GM10266 (cell line): ENCODE results near the gene MRPL22.

ENCODE experiments used
- DNase-seq: peaks from one replicate; pipeline ENCODE4 v3.0.0; 2012; ENCODE audit errors: extremely low spot score
- CTCF ChIP-seq: IDR thresholded peaks from 2 replicates; pipeline ENCODE4 v1.5.1; 2012; ENCODE audit warnings: mild to moderate bottlenecking, low read depth; ENCODE audit not compliant: control insufficient read depth, insufficient read depth; ENCODE audit errors: missing control alignments

MRPL22 gene

GRCh38 chr5:154962494-154962893, 21.6 kb downstream of the MRPL22 start:
- peak; percentile 24 for DNase-seq
- no peak for TF ChIP-seq CTCF

GRCh38 chr5:154966081-154966841, 25.4 kb downstream of the MRPL22 start:
- DNase-seq = no peak
- no peak for TF ChIP-seq CTCF

DNA sequence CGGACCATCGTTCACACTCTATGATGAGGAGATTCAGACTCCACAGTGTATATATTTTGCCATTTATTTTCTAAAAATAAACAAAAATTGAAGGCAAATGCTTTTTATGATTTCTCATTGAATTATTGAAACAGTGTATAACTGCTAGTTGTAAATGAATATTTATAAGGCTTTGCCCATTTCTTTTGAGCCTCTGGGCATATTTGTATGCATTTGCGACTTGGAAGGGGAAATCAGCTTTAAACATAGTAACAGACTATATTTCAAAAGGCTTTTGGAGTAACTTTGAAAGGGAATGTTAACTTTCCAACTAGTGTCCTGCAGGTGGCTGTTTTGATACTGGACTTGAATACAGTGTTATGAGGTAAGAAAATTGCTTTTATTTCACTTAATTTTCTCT, 26.0 kb downstream of the MRPL22 start:
- no peak for DNase-seq

DNA sequence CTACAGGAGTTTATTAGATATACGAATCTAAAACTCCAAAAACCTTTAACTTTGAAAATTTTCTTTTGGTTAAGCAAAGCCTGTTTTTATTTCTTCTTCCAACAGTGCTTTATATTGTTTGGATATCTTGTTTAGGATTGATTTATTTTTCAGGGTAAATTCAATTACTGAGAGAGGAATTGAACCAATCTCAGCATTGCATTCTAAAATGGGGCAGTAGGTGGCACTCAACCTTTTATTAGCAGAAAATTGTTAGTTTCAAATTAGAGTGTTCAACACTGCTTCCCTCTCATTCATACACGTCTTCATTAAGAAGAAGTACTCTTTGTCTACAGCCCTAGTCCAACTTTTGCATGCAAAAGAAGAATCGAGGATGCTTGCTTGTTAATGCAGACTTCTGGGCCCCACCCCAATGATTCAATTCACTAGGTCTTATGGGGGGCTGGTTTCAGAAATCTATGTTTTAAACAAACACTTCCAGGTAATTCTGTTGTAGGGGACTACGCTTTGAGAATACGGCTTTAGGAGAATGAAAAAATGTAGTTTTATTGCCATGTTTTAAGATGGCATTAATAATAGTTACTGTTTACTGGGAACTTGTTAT, 26.6 kb downstream of the MRPL22 start:
- peak; percentile 6 for DNase-seq
- TF ChIP-seq CTCF = peak; percentile 40

More for the DNA sequence above, 26.0 kb downstream of the MRPL22 start:
- no peak for TF ChIP-seq CTCF

DNA sequence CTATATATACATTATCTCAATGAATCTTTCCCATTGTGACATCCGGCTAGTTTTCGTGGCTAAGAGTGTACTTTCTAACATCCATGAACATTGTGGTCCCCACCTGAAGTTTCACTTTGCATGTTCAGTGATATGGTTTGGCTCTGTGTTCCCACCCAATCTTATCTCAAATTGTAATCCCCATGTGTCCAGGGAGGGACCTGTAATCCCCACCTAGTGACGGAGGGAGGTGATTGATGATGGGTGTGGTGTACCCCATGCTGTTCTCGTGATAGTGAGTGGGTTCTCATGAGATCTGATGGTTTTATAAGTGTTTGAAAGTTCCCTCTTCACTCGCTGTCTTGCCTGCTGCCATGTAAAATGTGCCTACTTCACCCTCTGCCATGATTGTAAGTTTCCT, 28.1 kb downstream of the MRPL22 start:
- TF ChIP-seq CTCF = no peak
- DNase-seq = no peak

DNA sequence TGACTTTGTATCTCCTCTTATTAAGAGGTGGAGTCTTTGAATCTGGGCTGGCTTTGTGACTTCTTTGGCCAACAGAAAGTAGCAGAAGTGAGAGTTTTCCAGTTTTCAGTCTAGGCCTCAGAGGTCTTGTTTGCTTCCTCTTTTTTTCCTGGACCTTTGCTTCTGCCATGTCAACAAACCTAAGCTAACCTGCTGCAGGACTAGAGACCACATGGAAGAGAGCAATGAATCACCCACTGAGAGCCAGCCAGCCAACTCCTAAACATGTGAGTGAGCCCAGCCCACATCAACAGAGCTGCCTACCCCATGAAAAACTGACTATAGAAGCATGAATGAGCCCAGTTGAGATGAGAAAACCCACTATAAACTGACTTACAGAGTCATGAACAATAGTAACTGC, 29.9 kb downstream of the MRPL22 start:
- TF ChIP-seq CTCF = no peak
- DNase-seq = no peak

DNA sequence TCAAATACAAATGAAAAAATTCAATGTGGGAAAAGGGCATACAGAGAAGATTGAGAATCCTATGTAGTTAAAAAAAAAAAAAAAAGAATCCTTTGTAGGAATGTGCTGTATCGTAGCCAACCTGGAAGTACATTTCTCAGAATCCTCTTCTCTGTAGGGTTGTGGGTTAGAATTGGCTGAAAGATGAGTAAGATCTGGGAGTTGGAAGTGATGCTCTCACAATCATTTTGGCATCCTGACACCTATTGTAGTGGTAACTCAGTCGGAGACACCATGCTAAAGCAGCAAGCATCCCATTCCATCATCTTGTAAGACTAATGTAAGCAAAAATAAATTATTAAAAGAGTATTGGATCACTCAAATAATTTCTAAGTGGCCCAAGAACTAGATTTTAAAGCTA, 30.6 kb downstream of the MRPL22 start:
- no peak for TF ChIP-seq CTCF
- DNase-seq = no peak
